ENCODE data around the gene ASIC1.
A peak's percentile ranks its signal among the peaks of the same experiment; 100 is the strongest.

ASIC1 gene

GRCh38 chr12:50041062-50041860, 16.1 kb upstream of the ASIC1 start:
- no peak for DNase-seq

- no peak for DNase-seq
Measured at GRCh38 chr12:50041962-50042361, 15.4 kb upstream of the ASIC1 start.

GRCh38 chr12:50042693-50043092, 14.7 kb upstream of the ASIC1 start:
- DNase-seq = no peak

- DNase-seq = no peak
Measured at GRCh38 chr12:50043308-50043707, 14.1 kb upstream of the ASIC1 start.

GRCh38 chr12:50043854-50044253, 13.5 kb upstream of the ASIC1 start:
- DNase-seq = no peak

- DNase-seq = no peak
Measured at GRCh38 chr12:50047693-50048250, 9.6 kb upstream of the ASIC1 start.

GRCh38 chr12:50049254-50050118, 7.9 kb upstream of the ASIC1 start:
- DNase-seq = no peak

GRCh38 chr12:50050119-50050385, 7.3 kb upstream of the ASIC1 start:
- DNase-seq = no peak

GRCh38 chr12:50050410-50051098, 6.8 kb upstream of the ASIC1 start:
- no peak for DNase-seq

- DNase-seq = no peak
Measured at GRCh38 chr12:50051101-50051806, 6.1 kb upstream of the ASIC1 start.

- DNase-seq = no peak
Measured at GRCh38 chr12:50052544-50052943, 4.9 kb upstream of the ASIC1 start.

- no peak for DNase-seq
Measured at GRCh38 chr12:50052964-50053363, 4.4 kb upstream of the ASIC1 start.

- no peak for DNase-seq
Measured at GRCh38 chr12:50053583-50053982, 3.8 kb upstream of the ASIC1 start.

GRCh38 chr12:50055831-50056638, 1.4 kb upstream of the ASIC1 start:
- peak; percentile 6 for DNase-seq

- DNase-seq = no peak
Measured at GRCh38 chr12:50056639-50056976, 788 bp upstream of the ASIC1 start.

GRCh38 chr12:50057896-50058670, 687 bp downstream of the ASIC1 start:
- DNase-seq = no peak

GRCh38 chr12:50058743-50059312, 1.4 kb downstream of the ASIC1 start:
- DNase-seq = no peak

- DNase-seq = no peak
Measured at GRCh38 chr12:50059440-50060119, 2.2 kb downstream of the ASIC1 start.

GRCh38 chr12:50060120-50060468, 2.7 kb downstream of the ASIC1 start:
- DNase-seq = no peak

GRCh38 chr12:50061171-50061570, 3.8 kb downstream of the ASIC1 start:
- DNase-seq = no peak

Measured in GOT3 (cell line).